Activated CD8-positive, alpha-beta T cell treated with anti-CD3 and anti-CD28 coated beads for 36 hours (primary cell): ENCODE measurements around the gene SPIN2A. TPM values are rescaled to one million over a fixed set of nuclear protein-coding genes. Genes with fewer than 3 reads are reported as not detected.
"Not testable (repeated sequence)": the region's sequence is repeated elsewhere in the genome, so short reads cannot be mapped to it uniquely, and the experiment has no call there.

Experiments used
- ATAC-seq: fragments of 200-7000 bp; cut with Tn5 transposase; one replicate; pipeline ENCODE4 v1.10.0; 2021; ENCODE audit warnings: mild to moderate bottlenecking, moderate library complexity
- CTCF ChIA-PET: fragments of 350-600 bp; sonication (Branson Sonifier 250); formaldehyde crosslinking; loops from one replicate; lab custom pipeline; 2021; ENCODE audit warnings: antibody characterized with exemption; lab: Charles Lee
- POLR2A ChIA-PET: fragments of 350-600 bp; sonication (Branson Sonifier 250); formaldehyde crosslinking; loops from one replicate; lab custom pipeline; 2021; ENCODE audit warnings: antibody characterized with exemption; lab: Charles Lee
- DNase-seq: peaks from one replicate; pipeline ENCODE4 v3.0.0-alpha.2; 2020
- H3K27ac Mint-ChIP-seq: one replicate; pipeline ENCODE4 v1.8.0; 2021; ENCODE audit warnings: mild to moderate bottlenecking, mixed read lengths
- H3K27me3 Mint-ChIP-seq: one replicate; pipeline ENCODE4 v1.8.0; 2021; ENCODE audit warnings: mixed read lengths
- H3K36me3 Mint-ChIP-seq: one replicate; pipeline ENCODE4 v1.8.0; 2021; ENCODE audit warnings: low read depth, mixed read lengths
- H3K4me1 Mint-ChIP-seq: one replicate; pipeline ENCODE4 v1.8.0; 2021; ENCODE audit warnings: low read depth, mixed read lengths
- H3K4me3 Mint-ChIP-seq: one replicate; pipeline ENCODE4 v1.8.0; 2021; ENCODE audit warnings: mild to moderate bottlenecking, moderate library complexity, mixed read lengths
- H3K9me3 Mint-ChIP-seq: one replicate; pipeline ENCODE4 v1.8.0; 2021; ENCODE audit warnings: mixed read lengths
- intact Hi-C: fragments of 100-400 bp; cut with micrococcal nuclease; formaldehyde crosslinking; loops from one replicate; pipeline ENCODE4 v1.10.0; 2022
- total RNA-seq, 2 experiments: library from RNA; stranded (reverse); gene quantifications; one replicate each; pipeline ENCODE4 v1.2.3, GENCODE V29; 2021
- TF ChIP-seq, protein P1 (sequence below): fragments of 200-600 bp; IDR thresholded peaks from one replicate; pipeline ENCODE4 v1.8.0; 2022; ENCODE audit warnings: antibody characterized with exemption, mild to moderate bottlenecking

SPIN2A gene
- total RNA-seq, 2 experiments from 2014 or later = 0.36 to 0.81 TPM

DNA sequence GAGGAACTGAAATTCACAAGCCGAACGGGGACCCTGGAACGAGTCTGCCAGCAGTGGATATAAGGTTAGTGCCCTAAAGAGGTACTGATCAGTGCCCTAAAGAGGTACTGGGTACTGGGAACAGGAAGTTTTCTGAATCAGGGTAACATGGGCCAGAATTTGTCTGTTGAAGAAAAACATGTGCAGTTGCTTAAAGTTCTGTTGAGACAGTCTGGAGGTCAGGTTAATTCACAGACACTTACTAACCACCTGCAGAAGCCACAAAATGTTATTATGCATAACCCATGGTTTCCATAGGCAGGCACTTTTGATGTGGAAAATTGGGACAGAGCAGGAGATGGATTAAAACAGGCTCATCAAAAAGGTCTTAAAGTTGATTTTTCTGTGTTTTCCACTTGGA lies 33.7 kb downstream of the SPIN2A start:
- ChIA-PET POLR2A (no interaction called here), CTCF (no interaction called here)
- Mint-ChIP-seq H3K27me3 (no peaks in the 10 kb centered on the region), H3K4me3 (no peak overlapping the region), H3K36me3 (peaks cover 43% of the 10 kb centered on the region), H3K4me1 (no peaks in the 10 kb centered on the region), H3K27ac (no peak overlapping the region), H3K9me3 (peaks cover 17% of the 10 kb centered on the region)
- TF ChIP-seq, protein P1, sequence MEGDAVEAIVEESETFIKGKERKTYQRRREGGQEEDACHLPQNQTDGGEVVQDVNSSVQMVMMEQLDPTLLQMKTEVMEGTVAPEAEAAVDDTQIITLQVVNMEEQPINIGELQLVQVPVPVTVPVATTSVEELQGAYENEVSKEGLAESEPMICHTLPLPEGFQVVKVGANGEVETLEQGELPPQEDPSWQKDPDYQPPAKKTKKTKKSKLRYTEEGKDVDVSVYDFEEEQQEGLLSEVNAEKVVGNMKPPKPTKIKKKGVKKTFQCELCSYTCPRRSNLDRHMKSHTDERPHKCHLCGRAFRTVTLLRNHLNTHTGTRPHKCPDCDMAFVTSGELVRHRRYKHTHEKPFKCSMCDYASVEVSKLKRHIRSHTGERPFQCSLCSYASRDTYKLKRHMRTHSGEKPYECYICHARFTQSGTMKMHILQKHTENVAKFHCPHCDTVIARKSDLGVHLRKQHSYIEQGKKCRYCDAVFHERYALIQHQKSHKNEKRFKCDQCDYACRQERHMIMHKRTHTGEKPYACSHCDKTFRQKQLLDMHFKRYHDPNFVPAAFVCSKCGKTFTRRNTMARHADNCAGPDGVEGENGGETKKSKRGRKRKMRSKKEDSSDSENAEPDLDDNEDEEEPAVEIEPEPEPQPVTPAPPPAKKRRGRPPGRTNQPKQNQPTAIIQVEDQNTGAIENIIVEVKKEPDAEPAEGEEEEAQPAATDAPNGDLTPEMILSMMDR = no peak
- DNase-seq = no peak
- ATAC-seq = no peak
- intact Hi-C loops = no loop called here

DNA sequence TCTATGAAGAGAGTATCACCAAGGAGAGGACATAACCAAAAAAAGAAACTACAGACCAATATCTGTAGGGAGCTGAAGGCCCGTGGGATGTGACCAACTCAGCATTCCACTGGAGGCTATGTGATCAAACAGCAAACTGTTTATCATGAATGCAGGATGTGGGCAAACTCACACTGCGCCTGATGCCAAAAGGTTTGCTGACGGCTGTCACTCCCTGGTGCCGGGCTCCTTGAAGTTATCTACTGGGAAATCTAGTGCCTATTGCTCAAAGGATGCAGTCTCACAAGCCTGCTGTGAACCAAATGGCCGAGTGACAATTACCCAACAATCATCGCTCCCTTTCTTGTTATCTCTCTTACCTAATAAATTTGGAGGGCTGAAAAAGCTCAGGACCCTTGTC lies 34.3 kb downstream of the SPIN2A start:
- H3K27ac Mint-ChIP-seq, H3K4me3 Mint-ChIP-seq, POLR2A ChIA-PET, H3K27me3 Mint-ChIP-seq, H3K4me1 Mint-ChIP-seq, DNase-seq, CTCF ChIA-PET, intact Hi-C loops, ATAC-seq: not testable (repeated sequence)
- Mint-ChIP-seq H3K9me3 (peaks cover 18% of the 10 kb centered on the region), H3K36me3 (peaks cover 46% of the 10 kb centered on the region)

Other genes with a start within 250 kb of the SPIN2A start
- gene SPIN3, start 141.9 kb downstream of the SPIN2A start, total RNA-seq = 1 to 10 TPM; 4.6 to 4.7 TPM
- 1 to 10 TPM; 5.2 to 6.0 TPM for gene SPIN2B, start 15.8 kb downstream of the SPIN2A start, total RNA-seq
- gene FAAH2, start 149.3 kb upstream of the SPIN2A start, total RNA-seq = 1 to 10 TPM; 1.3 to 1.7 TPM